ENCODE results near the gene NRG2. TPM values are rescaled to one million over a fixed set of nuclear protein-coding genes. Genes with fewer than 3 reads are reported as not detected.

NRG2 gene
- polyA plus RNA-seq, 3 donors: 0.01 TPM; not detected in 2

GRCh38 chr5:139851558-139851957, 191.5 kb downstream of the NRG2 start:
- Histone ChIP-seq H3K4me3 (replicated peaks in 1 of 3; ENCODE audit: low read depth in 2 of 3, low read length in 3 of 3) (no peak overlapping the region), H2AFZ (ENCODE audit: insufficient read depth, low read depth, low read length, poor library complexity, severe bottlenecking) (no peak overlapping the region), H3K36me3 (replicated peaks in 1 of 2; ENCODE audit: control insufficient read depth in 1 of 2, insufficient read depth in 2 of 2, low read length in 2 of 2) (no peaks in the 10 kb centered on the region), H3K27me3 (ENCODE audit: control insufficient read depth in 2 of 2, insufficient read depth in 2 of 2, low read length in 2 of 2) (peaks cover 11 to 31% of the 10 kb centered on the region in 2 donors), H3K27ac (ENCODE audit: low read depth in 1 of 2, low read length in 2 of 2) (no peak overlapping the region), H4K20me1 (ENCODE audit: insufficient read depth, low read length) (no peaks in the 10 kb centered on the region), H3K4me1 (ENCODE audit: control insufficient read depth in 1 of 2, insufficient read depth in 2 of 2, low read length in 2 of 2) (peaks cover 3 to 7% of the 10 kb centered on the region in 2 donors), H3K9me3 (replicated peaks in 1 of 2; ENCODE audit: control insufficient read depth in 1 of 2, insufficient read depth in 1 of 2, low read length in 2 of 2) (peaks cover 0 to 6% of the 10 kb centered on the region in 2 donors), H3K79me2 (ENCODE audit: insufficient read depth, low read length) (no peaks in the 10 kb centered on the region), H3K9ac (ENCODE audit: insufficient read depth, low read length, poor library complexity, severe bottlenecking) (no peak overlapping the region), H3K4me2 (replicated peaks; ENCODE audit: extremely low read depth, low read length, poor library complexity, severe bottlenecking) (no peak overlapping the region)
- H3K36me3 Mint-ChIP-seq: no peaks in the 10 kb centered on the region
- TF ChIP-seq CTCF (IDR thresholded peaks at IDR 0.05): no peak
- 92% methylated on average over 16 of the region's 19 CpGs for WGBS (ENCODE audit: insufficient coverage)
- no peak for DNase-seq
- H3K4me3 Mint-ChIP-seq: no peak overlapping the region
- H3K27me3 Mint-ChIP-seq (ENCODE audit: low read depth in 3 of 3): peaks cover 24 to 38% (median 31%) of the 10 kb centered on the region in 3 donors
- H3K9me3 Mint-ChIP-seq: peaks cover 0 to 2% (median 0%) of the 10 kb centered on the region in 7 donors
- peaks cover 8% of the 10 kb centered on the region for H3K4me1 Mint-ChIP-seq
- no peak overlapping the region for H3K27ac Mint-ChIP-seq
- intact Hi-C loops (cut with micrococcal nuclease): no loop called here

- peaks cover 3 to 7% of the 10 kb centered on the region in 2 donors for H3K4me1 ChIP-seq (ENCODE audit: control insufficient read depth in 1 of 2, insufficient read depth in 2 of 2, low read length in 2 of 2)
- H3K4me3 ChIP-seq (replicated peaks in 1 of 3; ENCODE audit: low read depth in 2 of 3, low read length in 3 of 3): no peak overlapping the region
- peaks cover 22 to 41% of the 10 kb centered on the region in 2 donors for H3K27me3 ChIP-seq (ENCODE audit: control insufficient read depth in 2 of 2, insufficient read depth in 2 of 2, low read length in 2 of 2)
- peaks cover 8% of the 10 kb centered on the region for H3K4me1 Mint-ChIP-seq
- H3K27ac Mint-ChIP-seq: peak overlapping the region in 1 of 7 donors; percentile 72
- WGBS (ENCODE audit: insufficient coverage): 89% methylated on average over 3 of the region's 3 CpGs
- no peaks in the 10 kb centered on the region for H3K79me2 ChIP-seq (ENCODE audit: insufficient read depth, low read length)
- peaks cover 32 to 47% (median 42%) of the 10 kb centered on the region in 3 donors for H3K27me3 Mint-ChIP-seq (ENCODE audit: low read depth in 3 of 3)
- no peak overlapping the region for H3K4me2 ChIP-seq (replicated peaks; ENCODE audit: extremely low read depth, low read length, poor library complexity, severe bottlenecking)
- peak overlapping the region in 1 of 2 donors; percentile 26 for H3K4me3 Mint-ChIP-seq
- no peak overlapping the region for H3K9ac ChIP-seq (ENCODE audit: insufficient read depth, low read length, poor library complexity, severe bottlenecking)
- H3K27ac ChIP-seq (ENCODE audit: low read depth in 1 of 2, low read length in 2 of 2): no peak overlapping the region
- no peaks in the 10 kb centered on the region for H4K20me1 ChIP-seq (ENCODE audit: insufficient read depth, low read length)
- no peak overlapping the region for H2AFZ ChIP-seq (ENCODE audit: insufficient read depth, low read depth, low read length, poor library complexity, severe bottlenecking)
- no peak for DNase-seq
- H3K9me3 Mint-ChIP-seq: peaks cover 0 to 4% (median 1%) of the 10 kb centered on the region in 7 donors
- no peak for TF ChIP-seq CTCF (IDR thresholded peaks at IDR 0.05)
- no peaks in the 10 kb centered on the region for H3K36me3 ChIP-seq (replicated peaks in 1 of 2; ENCODE audit: control insufficient read depth in 1 of 2, insufficient read depth in 2 of 2, low read length in 2 of 2)
- intact Hi-C loops (cut with micrococcal nuclease): no loop called here
- H3K9me3 ChIP-seq (replicated peaks in 1 of 2; ENCODE audit: control insufficient read depth in 1 of 2, insufficient read depth in 1 of 2, low read length in 2 of 2): peaks cover 0 to 11% of the 10 kb centered on the region in 2 donors
- H3K36me3 Mint-ChIP-seq: no peaks in the 10 kb centered on the region
These were observed 192.6 kb downstream of the NRG2 start for GRCh38 chr5:139850423-139851016.
